K562 (cell line): ENCODE results near the gene MYH15.

ENCODE experiments used
- ATF2 ChIP-seq: sonication (generic); formaldehyde crosslinking; IDR thresholded peaks from 2 replicates; pipeline ENCODE4 v1.8.1; 2022; ENCODE audit warnings: missing genetic modification reagents
- BHLHE40 ChIP-seq: IDR thresholded peaks from 2 replicates; pipeline ENCODE4 v1.6.1; 2011; ENCODE audit warnings: low read length, improper control_type of control experiment
- CTCF ChIP-seq, 3 experiments: IDR thresholded peaks in 2 of 3; conservative IDR thresholded peaks in 1 of 3; 2 replicates each; pipeline ENCODE4 v1.5.1; 2011 to 2012; ENCODE audit warnings: low read length in 3 of 3, mild to moderate bottlenecking in 3 of 3, control low read depth in 2 of 3, improper control_type of control experiment in 1 of 3, inconsistent platforms in 1 of 3, low read depth in 1 of 3, mixed read lengths in 1 of 3, moderate library complexity in 1 of 3; ENCODE audit not compliant: insufficient read depth in 2 of 3
- EZH2 ChIP-seq: IDR thresholded peaks from 2 replicates; pipeline ENCODE4 v1.6.1; 2012; ENCODE audit warnings: low read depth, mild to moderate bottlenecking, inconsistent platforms, low read length, borderline replicate concordance
- HCFC1 ChIP-seq: IDR thresholded peaks from 2 replicates; pipeline ENCODE4 v1.6.1; 2012; ENCODE audit warnings: low read depth, low read length, improper control_type of control experiment
- POLR2AphosphoS5 ChIP-seq: IDR thresholded peaks from 2 replicates; pipeline ENCODE4 v1.6.1; 2011; ENCODE audit warnings: mild to moderate bottlenecking, low read depth, low read length, moderate library complexity; ENCODE audit not compliant: control insufficient read depth, insufficient read depth
- RB1 ChIP-seq: fragments of 450-650 bp; IDR thresholded peaks from 2 replicates; pipeline ENCODE4 v1.6.1; 2017; ENCODE audit warnings: low read depth, mild to moderate bottlenecking
- SMAD1 ChIP-seq: fragments of 150-350 bp; IDR thresholded peaks from 2 replicates; pipeline ENCODE4 v1.6.1; 2014; ENCODE audit warnings: low read length, low read depth; ENCODE audit not compliant: partially characterized antibody
- ZNF512 ChIP-seq: IDR thresholded peaks from 2 replicates; pipeline ENCODE4 v1.6.1; 2016; ENCODE audit warnings: missing genetic modification characterization, missing compliant biosample characterization

GRCh38 chr3:108388136-108389132 is 122.0 kb downstream of the MYH15 start:
- TF ChIP-seq BHLHE40, result no peak
- no peak for TF ChIP-seq POLR2AphosphoS5
- no peak for TF ChIP-seq ATF2
- no peak for TF ChIP-seq SMAD1
- no peak for TF ChIP-seq RB1
- no peak for TF ChIP-seq CTCF (IDR thresholded peaks at IDR 0.05 in 2 of 3, conservative IDR thresholded peaks at IDR 0.05 in 1 of 3; ENCODE audit: insufficient read depth in 2 of 3, low read depth in 1 of 3, low read length in 3 of 3)
- TF ChIP-seq EZH2, result no peak
- TF ChIP-seq HCFC1, result no peak
- TF ChIP-seq ZNF512 (tag), result no peak
